Endothelial cell of umbilical vein (primary cell): ENCODE measurements around the gene XPNPEP1. TPM values are rescaled to one million over a fixed set of nuclear protein-coding genes. Genes with fewer than 3 reads are reported as not detected.

ENCODE experiments used
- BruUV-seq: library from RNA; stranded (reverse); fragments of 400-500 nt; replicated peaks from 2 replicates; lab custom pipeline; 2021; lab: Mats Ljungman, UMichigan
- CTCF ChIA-PET: fragments of 300-600, 350-600 bp; sonication (Branson Sonifier 250); formaldehyde crosslinking; loops from one replicate; lab custom pipeline; 2021; ENCODE audit warnings: antibody characterized with exemption, inconsistent platforms; lab: Charles Lee
- POLR2A ChIA-PET: fragments of 300-600, 350-600 bp; sonication (Branson Sonifier 250); formaldehyde crosslinking; loops from one replicate; lab custom pipeline; 2021; ENCODE audit warnings: antibody characterized with exemption, inconsistent platforms; lab: Charles Lee
- DNase-seq: peaks from one replicate; pipeline ENCODE4 v3.0.0-alpha.2; 2011; ENCODE audit warnings: low read depth, low spot score
- FAIRE-seq: peaks from 2 replicates; lab custom pipeline; 2011; peaks lifted over from hg19 to GRCh38; lab: Jason Lieb, UNC
- H2AFZ ChIP-seq: 2 replicates; pipeline ENCODE4 v1.6.0; 2012; ENCODE audit warnings: low read depth, low read length, control low read depth, inconsistent platforms
- H3K27ac ChIP-seq: 2 replicates; pipeline ENCODE4 v1.5.1; 2011; ENCODE audit warnings: low read depth, mild to moderate bottlenecking, control low read depth, low read length, moderate library complexity; ENCODE audit not compliant: insufficient read depth
- H3K27me3 ChIP-seq, 2 experiments: 2 replicates each; pipeline versions ENCODE4 v1.6.0 to v1.6.1; 2011; ENCODE audit warnings: low read length in 2 of 2, mixed read lengths in 1 of 2; ENCODE audit not compliant: control insufficient read depth in 2 of 2, insufficient read depth in 2 of 2
- H3K36me3 ChIP-seq, 2 experiments: 2 replicates in 1 of 2; 3 replicates in 1 of 2; pipeline ENCODE4 v1.5.1; 2011; ENCODE audit warnings: low read length in 2 of 2, mild to moderate bottlenecking in 1 of 2, moderate library complexity in 1 of 2; ENCODE audit not compliant: control insufficient read depth in 2 of 2, insufficient read depth in 2 of 2; ENCODE audit errors: extremely low read depth in 1 of 2
- H3K4me1 ChIP-seq: 3 replicates; pipeline ENCODE4 v1.5.1; 2011; ENCODE audit warnings: mild to moderate bottlenecking, low read length; ENCODE audit not compliant: control insufficient read depth, insufficient read depth; ENCODE audit errors: extremely low read depth
- H3K4me2 ChIP-seq: 2 replicates; pipeline ENCODE4 v1.6.1; 2011; ENCODE audit warnings: low read length, control low read depth, mixed read lengths; ENCODE audit not compliant: insufficient read depth
- H3K4me3 ChIP-seq, 3 experiments: fragments of 200-600 bp in 1 of 3; sonication (generic), shearing (Covaris generic) in 1 of 3; replicated peaks in 1 of 3; 2 replicates each; pipeline ENCODE4 v1.5.1; 2011 to 2016; ENCODE audit warnings: control low read depth in 3 of 3, low read length in 3 of 3, mild to moderate bottlenecking in 2 of 3, inconsistent platforms in 1 of 3, low read depth in 1 of 3, moderate library complexity in 1 of 3; ENCODE audit not compliant: insufficient read depth in 1 of 3
- H3K79me2 ChIP-seq: 2 replicates; pipeline ENCODE4 v1.6.0; 2012; ENCODE audit warnings: low read length, inconsistent platforms; ENCODE audit not compliant: control insufficient read depth, insufficient read depth
- H3K9ac ChIP-seq: replicated peaks from 2 replicates; pipeline ENCODE3; 2011; ENCODE audit warnings: low read length, control low read depth; ENCODE audit not compliant: insufficient read depth; ENCODE audit errors: extremely low read depth
- H3K9me1 ChIP-seq: replicated peaks from 3 replicates; pipeline ENCODE4 v1.6.0; 2011; ENCODE audit warnings: mild to moderate bottlenecking, low read length; ENCODE audit not compliant: control insufficient read depth, insufficient read depth; ENCODE audit errors: extremely low read depth
- H3K9me3 ChIP-seq: replicated peaks from 2 replicates; pipeline ENCODE4 v1.5.1; 2012; ENCODE audit warnings: low read length, inconsistent platforms; ENCODE audit not compliant: control insufficient read depth, insufficient read depth
- H4K20me1 ChIP-seq: replicated peaks from 2 replicates; pipeline ENCODE3; 2011; ENCODE audit warnings: mild to moderate bottlenecking, low read length; ENCODE audit not compliant: control insufficient read depth, insufficient read depth; ENCODE audit errors: extremely low read depth
- CTCF ChIP-seq, 2 donors: IDR thresholded peaks; 1 replicate in 1 of 2; 2 replicates in 1 of 2; pipeline ENCODE4 v1.5.1; 2011; ENCODE audit warnings: low read length in 2 of 2, mild to moderate bottlenecking in 2 of 2, moderate library complexity in 2 of 2, control low read depth in 1 of 2, inconsistent platforms in 1 of 2, low read depth in 1 of 2; ENCODE audit not compliant: insufficient read depth in 1 of 2; ENCODE audit errors: extremely low read depth in 1 of 2
- EZH2 ChIP-seq: IDR thresholded peaks from 2 replicates; pipeline ENCODE4 v1.6.1; 2012; ENCODE audit warnings: borderline replicate concordance, low read depth, mild to moderate bottlenecking, moderate library complexity, low read length, inconsistent platforms; ENCODE audit not compliant: severe bottlenecking
- FOS ChIP-seq: IDR thresholded peaks from 2 replicates; pipeline ENCODE4 v1.6.1; 2011; ENCODE audit warnings: mild to moderate bottlenecking, low read length, moderate library complexity, borderline replicate concordance; ENCODE audit not compliant: insufficient read depth
- GATA2 ChIP-seq: IDR thresholded peaks from 2 replicates; pipeline ENCODE4 v1.7.0; 2011; ENCODE audit warnings: low read depth, mild to moderate bottlenecking, moderate library complexity, mixed read lengths, low read length; ENCODE audit not compliant: insufficient read length, insufficient read depth
- JUN ChIP-seq: IDR thresholded peaks from 2 replicates; pipeline ENCODE4 v1.6.1; 2011; ENCODE audit warnings: borderline replicate concordance, low read depth; ENCODE audit not compliant: insufficient read length, insufficient read depth
- MAX ChIP-seq: IDR thresholded peaks from 2 replicates; pipeline ENCODE4 v1.6.1; 2011; ENCODE audit not compliant: insufficient read depth, insufficient read length
- MYC ChIP-seq: IDR thresholded peaks from one replicate; pipeline ENCODE4 v1.6.1; 2011; ENCODE audit warnings: mild to moderate bottlenecking, low read depth, low read length
- POLR2A ChIP-seq: IDR thresholded peaks from 2 replicates; pipeline ENCODE4 v1.6.1; 2012; ENCODE audit warnings: low read depth, mild to moderate bottlenecking, control low read depth, low read length
- POLR2AphosphoS5 ChIP-seq: IDR thresholded peaks from 2 replicates; pipeline ENCODE4 v1.6.1; 2012; ENCODE audit warnings: low read depth, mild to moderate bottlenecking, control low read depth, low read length, moderate library complexity; ENCODE audit not compliant: insufficient read depth
- dilution Hi-C: fragments of 300-500 bp; cut with MboI; formaldehyde crosslinking; loops from one replicate; pipeline ENCODE4 v1.15.0; 2019; ENCODE audit warnings: low sequenced_read_pairs; ENCODE audit not compliant: extremely low pct_ligation_motif_present
- intact Hi-C: fragments of 100-400 bp; cut with micrococcal nuclease; formaldehyde crosslinking; loops from one replicate; pipeline ENCODE4 v1.10.0; 2022
- polyA plus RNA-seq, 4 experiments: library from polyadenylated mRNA; depleted of rRNA in 3 of 4; stranded (reverse) in 3 of 4; unstranded in 1 of 4; fragments of >200 nt; gene quantifications; 2 replicates each; pipeline versions ENCODE4 v1.2.1 to v1.2.3, GENCODE V29; 2011 to 2012; ENCODE audit warnings: missing spikeins in 1 of 4
- total RNA-seq: library from RNA; stranded (reverse); gene quantifications from 2 replicates; pipeline ENCODE4 v1.2.3, GENCODE V29; 2021

The XPNPEP1 gene
- total and polyA plus RNA-seq, 2 donors (not counting 3 experiments of a cell fraction or from before 2014, with no cell fraction given) = 81.1 to 245 TPM

- H3K4me2 ChIP-seq = no peak overlapping the region
- dilution Hi-C loops = no loop called here
Measured at GRCh38 chr10:109932968-109933367, 9.7 kb upstream of the XPNPEP1 start.

More at GRCh38 chr10:109932968-109933367, 9.7 kb upstream of the XPNPEP1 start:
- no peaks in the 10 kb centered on the region for H3K36me3 ChIP-seq
- H3K4me1 ChIP-seq = peaks cover 20% of the 10 kb centered on the region
- no peak overlapping the region for H3K9ac ChIP-seq
- no peak overlapping the region for H2AFZ ChIP-seq
- CTCF ChIA-PET = interaction anchor here (3.3 kb wide), 1 partner anchor 49 kb away, joined by 51 read pairs; no protein-coding TSS in a partner anchor
- no peak overlapping the region for H3K4me3 ChIP-seq
- H4K20me1 ChIP-seq = no peaks in the 10 kb centered on the region
- intact Hi-C loops = no loop called here
- H3K27ac ChIP-seq = no peak overlapping the region
- FAIRE-seq = no peak
- POLR2A ChIA-PET = no interaction called here
- H3K79me2 ChIP-seq = no peaks in the 10 kb centered on the region
- TF ChIP-seq EZH2 (no peak), CTCF (IDR thresholded peaks at IDR 0.05; ENCODE audit: extremely low read depth in 1 of 2, insufficient read depth in 1 of 2, low read depth in 1 of 2, low read length in 2 of 2) (no peak), JUN (no peak), POLR2A (no peak), GATA2 (no peak), MAX (no peak), FOS (no peak), MYC (no peak), POLR2AphosphoS5 (no peak)
- DNase-seq = no peak
- BruUV-seq = no TSS peak
- H3K27me3 ChIP-seq = no peaks in the 10 kb centered on the region
- no peaks in the 10 kb centered on the region for H3K9me3 ChIP-seq
- no peaks in the 10 kb centered on the region for H3K9me1 ChIP-seq
